ENCODE data around the gene NOX3.
A peak's percentile ranks its signal among the peaks of the same experiment; 100 is the strongest.
"Not testable (repeated sequence)": the region's sequence is repeated elsewhere in the genome, so short reads cannot be mapped to it uniquely, and the experiment has no call there.

Gene NOX3

DNA sequence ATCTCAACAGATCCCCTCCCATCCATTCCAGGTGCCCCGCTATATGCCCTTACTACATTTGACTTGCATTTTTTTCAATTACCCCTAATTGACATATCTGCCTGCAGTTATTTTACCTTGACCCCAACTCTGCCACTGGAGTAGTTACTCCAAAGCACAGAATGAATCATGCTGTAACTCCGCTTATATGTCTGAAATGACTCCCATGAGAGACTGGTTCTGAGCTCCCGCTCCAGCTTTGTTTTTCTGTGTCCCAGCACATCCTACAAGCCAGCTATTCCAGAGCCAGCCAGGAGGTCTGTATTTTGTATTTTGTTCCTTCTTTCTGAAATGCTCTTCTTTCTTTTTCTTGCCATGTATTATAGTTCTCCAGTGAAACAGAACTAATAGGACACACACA, 10.9 kb upstream of the NOX3 start:
- no peak for DNase-seq

DNA sequence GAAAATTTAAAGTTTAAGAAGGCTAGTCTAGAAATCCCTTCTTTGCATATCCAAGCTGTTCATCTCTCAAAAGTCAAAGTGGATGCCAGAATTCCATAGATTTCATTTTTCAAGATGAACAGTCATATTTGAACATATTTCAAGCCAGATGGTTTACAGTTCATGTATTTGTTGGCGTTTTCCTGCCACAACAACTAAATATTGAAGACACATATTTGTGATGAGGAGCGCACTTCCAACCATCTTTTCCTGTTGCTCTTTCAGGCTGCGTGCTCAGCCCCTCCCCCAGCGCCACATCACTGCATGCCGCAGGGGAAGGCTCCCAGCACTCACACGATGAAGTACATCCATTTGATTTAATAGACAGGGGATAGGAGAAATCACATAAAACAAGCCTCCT, 5.9 kb upstream of the NOX3 start:
- no peak for DNase-seq

DNA sequence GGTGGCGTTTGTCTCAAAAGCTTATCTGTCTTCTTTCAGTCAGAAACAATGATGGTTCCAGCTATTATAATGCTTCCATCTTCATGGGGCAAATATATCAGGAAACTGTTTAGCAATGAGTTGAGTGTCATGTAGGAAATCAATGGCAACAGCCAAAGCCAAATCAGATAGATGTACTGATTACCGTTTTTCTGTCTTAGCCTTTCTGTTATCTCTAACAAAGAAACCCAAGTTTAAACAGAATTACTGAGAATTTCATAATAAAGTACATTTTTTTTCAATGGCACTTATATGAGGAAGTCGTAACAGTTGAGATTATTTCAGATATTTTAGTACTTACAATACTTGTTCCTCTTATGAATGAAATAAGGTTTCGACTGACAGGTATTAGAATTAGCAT, 1.2 kb downstream of the NOX3 start:
- DNase-seq = no peak

DNA sequence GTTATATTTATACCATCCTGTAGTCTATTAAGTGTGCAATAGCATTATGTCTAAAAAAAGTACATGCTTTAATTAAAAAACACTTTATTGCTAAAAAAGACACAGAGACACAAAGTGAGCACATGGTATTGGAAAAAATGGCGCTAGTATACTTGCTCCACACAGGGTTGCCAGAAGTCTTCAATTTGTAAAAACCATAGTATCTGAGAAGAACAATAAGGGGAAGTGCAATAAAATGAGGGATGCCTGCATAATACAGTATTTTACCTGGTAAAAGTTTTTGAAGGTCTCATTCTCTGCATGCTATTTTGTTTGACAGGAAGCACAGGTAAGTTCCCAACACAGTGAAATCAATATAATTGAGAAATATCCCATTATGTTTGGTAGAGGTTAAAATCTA, 1.6 kb downstream of the NOX3 start:
- no peak for DNase-seq

DNA sequence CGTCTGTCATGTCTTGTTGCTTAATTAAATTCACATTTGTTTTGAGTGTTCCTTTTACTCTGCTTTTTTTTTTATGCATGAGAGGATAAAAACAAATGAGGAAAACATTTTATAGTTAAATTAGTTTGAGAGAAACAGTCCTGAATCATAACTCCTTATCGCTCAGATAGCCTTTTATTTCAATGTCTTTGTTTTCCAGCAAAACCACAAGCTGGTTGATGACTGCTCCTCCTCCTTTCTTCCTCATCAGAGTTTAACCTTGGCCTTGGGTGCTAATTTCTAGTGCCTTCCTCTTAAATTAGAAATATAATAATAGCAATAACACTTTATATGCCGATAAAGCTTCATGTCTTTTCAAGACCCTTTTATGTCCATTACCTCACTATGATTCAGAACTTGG, 3.1 kb downstream of the NOX3 start:
- no peak for DNase-seq

DNA sequence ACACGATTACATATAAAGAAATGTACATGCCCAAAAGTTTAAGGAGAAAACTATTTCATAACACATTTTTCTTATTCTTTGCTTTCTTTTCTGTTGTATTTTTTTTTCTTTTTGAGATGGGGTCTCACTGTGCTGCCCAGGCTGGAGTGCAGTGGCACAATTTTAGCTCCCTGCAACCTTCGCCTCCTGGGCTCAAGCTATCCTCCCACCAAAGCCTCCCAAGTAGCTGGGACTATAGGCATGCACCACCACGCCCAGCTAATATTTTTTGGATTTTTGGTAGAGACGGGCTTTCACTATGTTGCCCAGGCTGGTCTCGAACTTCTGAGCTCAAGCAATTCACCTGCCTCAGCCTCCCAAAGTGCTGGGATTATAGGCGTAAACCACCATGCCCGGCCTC, 4.1 kb downstream of the NOX3 start:
- DNase-seq = not testable (repeated sequence)

DNA sequence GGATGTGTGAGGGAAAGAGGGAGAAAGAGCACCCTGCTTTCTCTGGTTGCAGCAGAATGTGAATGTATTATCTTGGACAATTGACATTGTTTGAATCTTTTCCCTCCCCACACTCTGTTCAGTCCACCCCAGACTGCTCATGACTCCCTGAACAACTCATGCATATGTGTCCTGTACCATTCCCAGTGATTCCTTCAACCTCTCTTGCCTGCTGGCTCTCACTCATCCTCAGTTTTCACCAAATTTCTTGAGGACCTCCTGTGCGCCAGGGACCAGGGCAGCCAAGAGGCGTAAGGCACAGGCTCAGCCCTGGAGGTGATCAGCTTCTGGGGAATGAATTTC, 5.4 kb downstream of the NOX3 start:
- no peak for DNase-seq

DNA sequence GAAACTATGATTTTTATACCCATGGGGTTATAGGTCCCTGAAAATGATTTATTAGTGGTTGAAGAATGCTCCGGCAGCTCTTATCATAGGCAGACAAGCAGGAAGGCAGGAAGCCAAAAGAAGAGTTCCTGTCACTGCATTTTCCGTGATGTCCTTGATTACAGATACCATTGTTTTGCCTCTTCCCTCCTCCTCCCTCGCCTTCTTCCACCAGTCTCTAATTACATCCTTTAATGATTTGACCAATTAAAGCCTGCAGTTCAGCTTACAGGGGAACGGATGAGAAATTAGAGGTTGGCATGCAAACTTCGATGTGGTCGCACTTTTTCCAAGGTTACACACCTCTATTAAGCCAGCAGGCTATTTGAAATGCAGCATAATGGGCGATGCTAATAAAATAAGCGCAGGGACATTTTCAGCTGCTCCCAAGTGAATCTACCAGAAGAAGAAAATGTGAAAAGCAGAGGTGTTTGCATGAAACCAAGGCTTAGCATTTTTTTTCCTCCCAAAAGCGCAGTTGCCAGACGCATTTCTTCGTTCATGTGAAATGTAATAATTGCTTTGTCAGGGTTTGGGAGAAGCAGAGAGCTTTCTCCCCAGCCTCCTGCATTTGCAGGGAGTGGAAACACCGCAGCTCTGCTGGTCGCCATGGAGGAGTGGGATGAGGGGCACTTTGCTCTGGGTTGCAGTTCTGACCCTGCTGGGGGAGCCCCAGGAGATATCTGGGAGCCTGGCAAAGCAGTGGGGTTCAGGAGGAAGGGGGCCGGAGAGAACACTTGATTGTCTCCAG, 6.0 kb downstream of the NOX3 start:
- no peak for DNase-seq

DNA sequence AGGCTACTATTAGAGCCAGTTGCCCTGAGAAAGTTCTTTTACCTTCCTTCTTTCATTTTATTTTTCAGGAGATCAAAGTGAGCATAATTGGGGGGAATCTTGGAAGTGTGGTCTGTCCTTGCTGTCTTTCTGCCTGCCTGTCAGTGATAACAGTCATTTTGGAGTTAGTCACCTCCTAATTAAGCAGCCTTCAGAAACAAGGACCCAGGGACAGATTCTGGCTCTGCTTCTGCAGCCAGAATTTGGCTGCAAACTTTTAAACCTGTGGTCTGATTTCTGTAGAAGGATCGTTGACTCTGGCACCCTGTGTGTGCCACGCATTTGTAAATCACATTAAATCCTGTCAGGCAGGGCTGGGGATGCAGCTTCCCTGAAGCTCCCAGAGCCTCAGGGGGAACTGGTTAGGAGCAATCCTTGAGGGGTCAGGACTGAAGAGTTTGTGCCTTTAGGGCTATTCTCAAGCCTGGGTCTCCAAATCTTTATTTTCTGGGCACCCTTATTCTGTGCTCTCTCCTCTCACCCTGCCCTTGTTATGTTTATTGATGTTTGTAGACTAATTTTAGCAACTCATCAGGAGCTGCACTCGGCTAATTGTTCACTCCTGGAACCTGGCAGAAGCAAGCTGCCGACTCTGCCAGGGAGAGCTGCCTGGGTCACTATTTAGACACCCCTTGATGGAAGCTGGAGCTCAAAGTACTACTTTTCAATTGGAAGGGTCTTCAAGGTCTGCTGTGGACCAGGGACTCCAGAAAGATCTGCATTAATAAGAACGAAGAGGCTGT, 6.8 kb downstream of the NOX3 start:
- no peak for DNase-seq

DNA sequence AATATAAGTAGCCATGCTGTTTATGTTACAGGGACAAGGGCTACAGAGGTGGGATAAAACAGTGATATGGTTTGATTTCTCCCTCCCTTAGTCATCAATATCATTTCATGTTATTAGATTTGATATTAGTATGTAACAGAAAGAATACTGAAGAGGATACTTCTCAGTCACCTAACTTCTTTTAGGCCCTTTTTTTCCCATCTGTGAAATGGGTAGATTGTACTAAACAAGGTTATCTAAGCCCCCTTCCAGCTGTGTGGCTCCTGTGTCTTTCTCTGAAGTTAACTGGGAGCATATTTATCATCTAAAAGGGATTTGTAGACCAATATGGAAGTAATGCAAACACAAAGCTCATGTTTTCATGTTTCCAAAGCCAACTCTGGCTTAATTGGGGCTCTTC, 7.7 kb downstream of the NOX3 start:
- no peak for DNase-seq

DNA sequence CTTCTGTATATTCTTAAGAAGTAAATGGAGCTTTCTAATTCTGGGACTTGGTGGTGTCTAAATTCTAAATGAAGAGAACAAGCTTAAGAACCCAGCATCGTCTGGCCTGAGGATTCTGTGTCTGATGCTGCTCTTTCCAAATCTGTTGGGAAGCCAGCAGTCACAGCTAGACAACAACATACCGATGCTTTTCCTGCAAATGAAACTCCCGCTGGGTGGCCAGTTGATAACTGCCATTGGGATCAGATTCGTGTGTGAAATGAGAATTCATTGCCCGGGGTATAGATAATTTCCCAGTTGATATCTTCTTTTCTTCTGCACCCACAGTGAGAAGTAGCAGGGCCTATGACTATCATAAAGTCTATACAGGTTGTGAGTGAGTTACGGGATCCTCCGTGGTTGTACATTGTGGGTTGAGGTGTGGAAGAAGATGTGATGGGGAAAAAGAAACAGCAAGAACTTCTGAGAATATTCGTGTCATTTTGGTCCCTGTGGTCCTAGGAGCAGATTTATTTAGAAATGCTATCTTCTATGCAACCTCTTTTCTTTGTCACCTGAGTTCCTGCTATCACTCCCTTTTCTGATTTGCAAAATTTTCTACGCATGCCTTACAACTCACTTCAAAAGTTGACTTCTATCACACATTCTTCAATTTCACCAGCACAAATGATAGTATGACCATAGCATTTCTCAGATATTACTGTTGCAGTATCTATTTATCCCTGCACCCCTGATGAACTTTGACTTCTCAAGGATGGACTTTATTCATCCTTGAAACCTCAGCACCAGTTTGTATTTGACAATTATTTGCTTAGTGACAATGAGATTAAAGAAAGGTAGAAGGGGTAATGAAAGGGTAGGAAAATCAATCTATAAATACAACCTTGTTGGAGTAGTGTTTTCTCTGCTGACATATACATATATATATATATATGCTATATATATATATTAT, 10.4 kb downstream of the NOX3 start:
- DNase-seq = no peak

DNA sequence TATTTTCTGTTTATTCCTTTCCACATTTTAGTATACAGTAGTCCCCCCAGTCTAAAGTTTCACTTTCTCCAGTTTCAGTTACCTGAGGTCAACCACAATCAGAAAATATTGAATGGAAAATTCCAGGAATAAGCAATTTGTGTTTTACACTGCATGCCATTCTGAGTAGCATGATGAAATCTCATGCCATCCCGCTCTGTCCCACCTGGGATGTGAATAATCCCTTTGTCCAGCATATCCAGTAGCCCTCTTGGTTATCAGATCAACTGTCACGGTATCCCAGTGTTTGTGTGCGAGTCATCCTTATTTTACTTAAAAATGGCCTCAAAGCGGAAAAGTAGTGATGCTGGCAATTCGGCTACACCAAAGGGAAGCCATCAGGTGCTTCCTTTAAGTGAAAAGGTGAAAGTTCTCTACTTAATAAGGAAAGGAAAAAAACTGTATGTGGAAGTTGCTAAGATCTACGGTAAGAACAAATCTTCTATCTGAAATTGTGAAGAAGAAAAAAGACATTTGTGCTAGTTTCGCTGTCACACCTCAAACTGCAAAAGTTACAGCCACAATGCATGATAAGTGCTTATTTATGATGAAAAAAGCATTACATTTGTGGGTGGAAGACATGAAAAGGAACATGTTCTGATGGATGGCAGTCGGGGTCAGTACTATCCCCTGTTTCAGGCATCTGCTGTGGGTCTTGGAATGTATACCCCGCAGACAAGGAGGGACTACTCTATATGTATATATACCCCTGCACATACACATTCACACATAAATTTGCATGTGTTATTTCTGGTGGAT, 11.3 kb downstream of the NOX3 start:
- DNase-seq = peak; percentile 4 to 34

DNA sequence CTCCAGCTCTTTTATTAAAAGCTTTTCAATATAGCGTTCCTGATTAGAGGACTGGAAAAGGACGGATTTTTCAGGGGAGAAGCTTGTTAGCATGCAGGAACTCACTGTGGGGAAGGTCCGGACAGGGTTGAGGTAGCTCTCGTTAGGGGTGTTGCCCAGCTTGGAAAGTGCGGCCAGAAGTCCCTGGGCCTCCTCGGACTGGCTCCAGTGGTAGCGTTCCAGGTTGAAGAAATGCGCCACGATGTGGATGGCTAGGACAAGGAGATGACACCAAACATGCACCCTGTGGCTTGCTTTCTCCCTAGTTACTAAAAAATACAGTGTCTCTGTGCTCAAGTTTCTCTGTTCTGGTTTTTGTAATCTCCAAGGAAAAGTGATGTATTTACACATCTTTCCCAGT, 12.5 kb downstream of the NOX3 start:
- no peak for DNase-seq

DNA sequence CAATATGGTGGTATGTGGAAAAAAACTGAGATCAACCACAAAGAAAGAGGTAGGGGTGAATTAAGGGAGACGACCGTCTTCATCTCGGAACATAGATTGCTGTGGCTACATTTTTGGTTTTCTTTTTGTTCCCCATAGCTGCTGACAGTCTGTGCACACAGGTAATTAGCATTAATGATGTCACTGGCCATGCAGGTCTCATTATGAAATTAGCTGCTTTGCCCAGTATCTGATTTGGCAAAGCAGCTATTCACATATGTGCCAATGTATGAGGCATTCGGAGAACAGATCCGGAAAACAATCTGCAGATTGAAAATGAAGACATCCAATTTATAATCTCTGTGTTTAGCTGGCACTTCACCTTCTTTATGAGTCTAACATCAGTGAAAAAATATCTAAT, 13.1 kb downstream of the NOX3 start:
- DNase-seq = no peak

DNA sequence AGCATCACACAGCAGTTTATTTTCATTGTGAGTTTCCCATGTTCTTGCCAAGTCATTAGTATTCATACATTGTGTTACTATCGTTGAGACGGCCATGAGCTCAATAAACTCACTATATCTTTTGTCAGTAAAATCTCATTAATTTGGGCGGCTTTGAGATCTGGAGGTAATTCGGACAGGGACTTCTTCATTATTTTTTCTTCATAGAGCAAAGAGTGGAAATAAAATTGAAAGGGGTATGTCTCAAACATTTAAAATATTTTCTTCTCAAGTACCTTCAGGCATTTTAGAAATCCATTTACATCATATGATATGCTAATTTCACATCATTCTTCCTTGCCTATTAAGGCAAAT, 14.6 kb downstream of the NOX3 start:
- no peak for DNase-seq

DNA sequence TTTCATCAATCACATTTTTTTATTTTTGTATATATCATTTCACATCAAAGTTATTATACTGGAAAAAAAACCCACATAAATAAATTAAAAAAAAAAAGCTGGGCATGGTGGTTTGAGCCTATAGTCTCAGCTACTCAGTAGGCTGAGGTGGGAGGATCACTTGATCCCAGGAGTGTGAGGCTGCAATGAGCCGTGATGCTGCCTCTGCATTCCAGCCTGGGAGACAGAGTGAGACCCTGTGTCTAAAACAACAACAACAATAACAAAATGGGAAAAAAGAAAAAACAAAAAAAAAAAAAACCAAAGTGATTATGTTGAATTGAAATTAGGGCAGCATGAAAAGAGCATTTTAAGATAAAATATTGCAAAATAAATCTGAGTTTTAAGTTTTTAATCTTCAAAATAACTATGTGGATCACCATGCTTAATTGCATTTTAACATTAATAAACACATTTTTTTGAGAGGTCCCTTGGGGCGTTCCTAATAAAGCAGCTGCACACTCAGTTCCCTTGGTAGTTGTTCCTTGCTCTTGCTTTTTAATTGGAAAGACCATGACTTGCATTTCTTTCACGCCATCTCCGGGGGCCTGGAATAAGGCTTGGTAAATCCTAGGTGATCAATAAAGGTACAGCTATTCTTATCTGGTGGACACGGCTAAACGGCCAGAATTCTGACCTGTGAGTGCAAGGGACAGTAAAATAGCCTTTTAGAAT, 15.1 kb downstream of the NOX3 start:
- DNase-seq = no peak

DNA sequence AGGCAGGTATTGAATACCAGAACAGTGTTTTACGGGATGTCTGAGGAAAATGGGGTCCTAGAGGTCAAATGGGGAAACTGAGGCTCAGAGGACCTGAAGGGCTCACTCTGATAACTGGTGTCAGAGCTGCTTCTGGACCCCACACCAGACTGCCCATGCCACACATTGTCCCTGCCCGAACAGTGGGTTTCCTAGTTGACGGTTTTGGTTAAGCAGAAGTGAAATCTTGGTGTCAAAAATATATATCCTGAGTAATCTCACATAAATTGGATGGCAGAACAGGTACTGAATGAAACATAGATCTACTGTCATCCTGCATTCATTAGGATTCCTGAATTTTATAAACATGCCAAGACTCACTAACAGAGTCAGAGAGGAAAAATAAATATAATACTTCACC, 16.3 kb downstream of the NOX3 start:
- DNase-seq = no peak

DNA sequence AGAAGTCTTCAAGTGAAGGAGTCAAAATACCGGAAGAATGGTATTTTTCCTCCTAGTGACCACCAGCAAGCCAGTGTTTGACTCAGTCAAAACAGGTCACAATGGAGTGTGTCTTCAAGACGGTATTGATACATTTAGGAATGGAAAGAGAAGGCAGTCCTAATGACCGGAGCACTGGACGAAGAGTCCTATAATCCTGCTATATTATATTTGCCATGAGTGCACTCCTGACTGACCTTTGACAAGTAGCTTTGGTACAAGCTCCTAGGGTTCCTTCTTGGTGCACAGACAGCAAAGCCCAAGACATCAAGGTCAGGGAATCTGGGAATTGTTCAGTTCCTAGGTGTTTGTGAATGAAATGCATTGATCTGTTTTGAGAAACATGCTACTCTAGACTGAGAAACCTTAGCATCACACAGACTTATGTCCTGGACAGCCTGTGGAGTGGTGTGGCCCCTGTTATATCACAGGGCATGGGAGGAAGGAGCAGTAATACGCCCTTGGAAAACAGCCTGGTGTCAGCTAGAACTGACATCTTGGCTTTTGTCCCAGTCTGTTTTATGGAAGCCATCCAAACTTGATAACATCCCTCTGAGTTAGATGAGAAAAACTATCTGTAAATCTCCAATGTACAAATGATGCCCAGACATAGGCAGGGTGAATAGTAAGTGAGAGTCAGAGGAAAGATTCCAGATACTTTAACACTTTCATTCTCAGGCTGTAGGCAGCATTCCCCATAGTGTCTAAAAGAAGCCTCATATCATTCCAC, 18.5 kb downstream of the NOX3 start:
- DNase-seq = peak in 1 of 2 experiments; percentile 9

DNA sequence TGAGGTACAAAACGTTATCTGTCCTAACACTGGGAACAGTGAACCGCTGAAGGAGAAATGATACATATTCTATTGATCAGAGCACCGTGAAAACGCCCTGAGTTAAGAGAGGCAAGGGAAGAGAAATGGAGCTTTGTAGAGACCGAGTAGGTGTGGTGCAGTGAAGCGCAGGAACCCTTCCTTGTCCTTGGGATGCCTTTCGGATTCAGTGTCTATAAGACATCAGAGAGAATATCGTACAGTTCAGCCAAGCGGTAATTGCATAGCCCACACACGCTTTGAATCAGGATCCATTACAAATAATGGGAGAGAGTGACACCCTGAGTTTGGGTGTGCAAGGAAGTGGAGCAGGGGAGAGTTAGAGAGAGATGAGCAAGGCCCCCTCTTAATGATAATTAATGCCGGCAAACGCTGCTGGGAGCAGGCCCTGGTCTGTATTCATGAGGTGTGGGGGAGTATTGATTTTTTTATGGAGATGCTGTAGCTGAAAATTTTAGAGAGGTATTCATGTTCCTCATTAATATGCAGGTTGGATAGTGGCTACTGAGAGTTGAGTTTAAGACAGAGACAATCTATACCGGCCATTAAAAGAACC, 20.7 kb downstream of the NOX3 start:
- DNase-seq = no peak

DNA sequence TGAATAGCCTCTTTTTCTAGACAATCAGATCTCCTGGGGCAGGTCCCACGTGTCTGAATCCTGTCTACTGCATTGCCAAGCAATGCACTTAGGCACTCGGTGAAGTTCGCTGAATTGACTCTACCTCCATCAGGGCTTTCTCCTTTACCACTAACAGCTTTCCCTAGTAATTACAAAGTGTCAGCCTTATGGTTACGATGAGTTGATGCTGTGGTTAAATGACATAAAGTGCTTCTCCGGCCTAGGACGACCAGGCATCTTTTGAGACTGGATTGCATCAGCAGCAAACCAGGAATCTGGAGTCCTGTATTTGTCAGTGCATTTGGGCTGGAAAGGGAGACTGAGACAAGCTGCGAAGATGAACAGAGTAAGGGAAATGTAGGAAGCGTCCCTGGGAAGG, 21.5 kb downstream of the NOX3 start:
- no peak for DNase-seq

DNA sequence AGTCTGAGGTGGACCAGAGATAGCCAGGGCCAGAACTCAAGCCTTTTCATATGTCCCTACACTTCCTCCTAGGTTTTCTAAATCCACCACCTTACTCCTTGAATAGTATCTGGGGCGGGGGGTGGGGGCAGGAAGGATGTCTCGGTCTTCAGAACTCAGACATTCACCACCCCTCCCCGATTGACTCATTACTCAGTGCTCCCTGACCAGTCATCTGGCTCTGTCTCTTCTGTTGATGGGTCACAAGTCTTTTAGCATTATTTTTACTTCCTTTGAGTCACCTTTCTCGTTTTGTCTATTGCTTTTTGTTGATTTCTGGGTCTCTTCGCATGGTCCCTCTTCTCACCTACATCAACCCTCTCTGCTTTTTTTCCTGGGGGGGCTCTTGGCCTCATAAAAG, 23.3 kb downstream of the NOX3 start:
- DNase-seq = no peak

Measured in SW 1271 (cell line).